Hippocampal formation (tissue), 2 donors: ENCODE results near the gene THSD4.
A peak's percentile ranks its signal among the peaks of the same experiment; 100 is the strongest.
"Not testable (repeated sequence)": the region's sequence is repeated elsewhere in the genome, so short reads cannot be mapped to it uniquely, and the experiment has no call there.

Experiments used
- DNase-seq, 2 donors: peaks; one replicate each; lab custom pipeline; 2025; lab: John Stamatoyannopoulos, UW

Gene THSD4

GRCh38 chr15:71385026-71385425 is 269.8 kb downstream of the THSD4 start:
- no peak for DNase-seq

GRCh38 chr15:71385457-71385856 is 270.2 kb downstream of the THSD4 start:
- DNase-seq, result no peak

GRCh38 chr15:71386005-71386404 is 270.7 kb downstream of the THSD4 start:
- DNase-seq, result no peak

DNA sequence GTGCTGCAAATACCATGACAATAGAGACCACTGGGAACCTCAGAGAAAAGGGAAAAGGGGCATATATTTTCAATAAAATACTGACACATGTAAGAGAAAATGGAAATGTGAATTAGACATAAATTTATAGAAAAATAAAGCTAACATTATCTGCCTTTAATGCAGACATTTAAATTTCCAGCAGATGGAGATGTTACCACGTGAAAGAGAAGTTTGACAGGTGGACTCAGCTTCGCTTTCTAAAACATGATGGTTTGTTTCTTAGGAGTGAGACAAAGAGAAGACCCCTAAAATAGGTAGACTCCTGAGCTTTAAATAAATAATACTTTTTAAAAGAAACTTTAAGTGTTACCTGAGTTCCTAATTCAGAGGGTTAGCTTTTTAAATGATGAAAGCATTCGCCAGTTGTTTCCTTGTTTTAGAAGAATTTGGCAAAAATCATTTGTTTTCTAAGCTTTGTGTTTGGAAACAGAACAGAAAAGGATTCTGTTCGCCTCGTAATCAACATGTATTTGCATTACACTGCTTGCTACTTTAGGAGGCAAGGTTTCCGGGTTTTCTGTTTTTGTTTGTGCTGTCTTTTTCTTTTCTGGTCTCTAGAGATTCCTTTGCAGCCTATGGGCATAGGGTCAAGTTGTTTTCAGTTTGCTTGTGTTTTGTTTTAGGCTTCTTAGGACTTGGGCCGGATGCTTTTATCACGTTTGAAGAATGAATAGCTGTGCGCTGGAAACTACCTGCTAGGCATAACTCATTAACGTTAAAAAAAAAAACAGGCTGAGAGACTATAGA is 271.4 kb downstream of the THSD4 start:
- peak in 1 of 2 donors; percentile 10 for DNase-seq

GRCh38 chr15:71387810-71388209 is 272.5 kb downstream of the THSD4 start:
- DNase-seq, result no peak

DNA sequence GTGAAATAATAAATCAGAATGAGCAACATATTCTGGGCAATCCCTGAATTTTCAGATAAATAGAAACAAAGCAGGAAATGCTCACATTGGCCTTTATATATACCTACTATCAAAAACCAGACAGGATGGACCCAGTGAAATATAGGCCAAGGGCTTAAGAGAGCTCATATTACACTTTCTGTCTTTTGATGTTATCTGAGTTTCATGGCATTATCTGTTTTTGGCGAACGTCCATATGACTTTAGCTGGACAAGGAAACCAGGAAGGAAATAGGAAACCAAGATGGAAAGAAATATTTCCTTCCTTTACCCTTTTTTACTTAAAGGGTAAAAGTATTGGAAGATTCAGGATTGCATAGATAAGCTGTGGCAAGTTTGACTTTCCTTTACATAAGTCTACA is 274.8 kb downstream of the THSD4 start:
- no peak for DNase-seq

DNA sequence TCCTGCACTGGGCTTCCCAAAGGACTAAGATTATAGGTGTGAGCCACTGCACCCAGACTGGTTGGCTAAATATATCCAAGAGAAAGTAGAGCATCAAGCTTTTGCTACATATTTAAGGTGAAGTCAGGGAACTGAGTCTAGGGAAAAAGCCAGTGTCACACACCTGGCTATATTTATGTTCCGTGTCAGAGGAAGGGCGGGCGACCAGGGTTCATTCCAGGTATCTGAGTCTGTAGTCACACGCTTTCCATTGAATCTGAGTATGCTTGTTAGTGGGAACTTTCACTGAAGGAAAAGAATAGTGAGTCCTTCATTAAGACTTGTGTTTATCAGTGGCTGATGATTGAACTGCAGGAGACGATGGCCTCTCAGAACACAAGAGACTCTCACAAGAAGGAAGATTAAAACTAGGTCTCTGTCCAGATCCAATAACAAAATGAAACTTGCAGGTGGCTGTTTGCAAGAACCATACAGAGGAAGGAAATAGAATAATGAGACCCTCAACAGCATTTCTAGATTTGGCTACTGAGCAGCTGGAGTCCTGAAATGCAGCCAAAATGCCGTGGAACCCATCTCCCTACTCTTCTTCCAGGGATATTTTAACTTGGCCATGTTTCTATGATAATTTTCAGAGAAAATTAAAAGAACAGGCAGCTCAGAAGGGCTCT is 276.3 kb downstream of the THSD4 start:
- no peak for DNase-seq

DNA sequence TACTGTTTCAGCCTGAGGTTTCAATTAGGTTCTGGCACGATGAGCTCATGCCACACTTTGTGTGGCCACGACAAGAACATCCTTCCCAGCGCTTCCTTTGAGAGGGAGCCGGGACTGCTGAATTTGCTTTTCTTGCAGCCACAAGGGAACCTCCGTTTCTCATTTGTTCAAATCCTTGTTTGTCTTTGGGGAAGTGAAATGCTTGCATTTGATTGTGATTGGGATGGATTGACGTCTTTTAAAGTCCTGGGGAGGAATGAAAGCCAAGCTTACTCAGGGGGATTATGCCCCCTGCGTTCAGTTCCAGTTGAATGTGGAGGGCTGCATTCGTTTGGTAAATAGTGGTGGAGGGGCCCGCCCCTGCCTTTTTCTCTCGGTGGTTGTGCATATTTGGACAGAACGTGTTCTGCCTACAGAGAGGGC is 277.6 kb downstream of the THSD4 start:
- no peak for DNase-seq

- no peak for DNase-seq
Measured at GRCh38 chr15:71393383-71393782, 278.1 kb downstream of the THSD4 start.

DNA sequence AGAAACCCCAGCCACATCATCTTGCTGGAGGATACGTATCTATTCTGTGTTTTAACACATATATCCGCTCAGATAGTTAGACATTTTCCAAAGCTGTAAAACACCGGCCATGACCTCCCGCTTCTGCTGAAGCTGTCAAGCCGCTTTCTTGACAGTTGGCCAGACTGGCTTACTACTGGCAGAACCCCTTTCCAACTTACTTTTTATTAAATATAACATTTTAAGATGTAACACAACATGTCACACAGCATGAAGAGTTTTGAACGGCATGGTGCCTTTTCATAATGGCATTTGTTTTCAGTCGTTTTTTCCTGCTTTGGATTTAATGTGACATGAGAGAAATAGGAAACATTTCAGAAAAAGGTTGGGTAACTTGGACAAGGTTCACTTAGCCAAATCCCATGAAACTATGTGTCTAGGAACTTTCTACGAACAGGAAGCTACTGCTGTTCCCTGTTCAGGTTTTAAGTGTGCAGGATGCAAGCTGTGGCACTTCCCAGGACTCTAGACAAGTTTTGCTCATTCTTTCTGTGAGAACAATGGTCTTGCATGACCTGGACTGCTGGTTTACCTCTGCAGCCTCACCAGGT is 281.4 kb downstream of the THSD4 start:
- DNase-seq, result no peak

- DNase-seq, result no peak
Measured at GRCh38 chr15:71397377-71397776, 282.1 kb downstream of the THSD4 start.

DNA sequence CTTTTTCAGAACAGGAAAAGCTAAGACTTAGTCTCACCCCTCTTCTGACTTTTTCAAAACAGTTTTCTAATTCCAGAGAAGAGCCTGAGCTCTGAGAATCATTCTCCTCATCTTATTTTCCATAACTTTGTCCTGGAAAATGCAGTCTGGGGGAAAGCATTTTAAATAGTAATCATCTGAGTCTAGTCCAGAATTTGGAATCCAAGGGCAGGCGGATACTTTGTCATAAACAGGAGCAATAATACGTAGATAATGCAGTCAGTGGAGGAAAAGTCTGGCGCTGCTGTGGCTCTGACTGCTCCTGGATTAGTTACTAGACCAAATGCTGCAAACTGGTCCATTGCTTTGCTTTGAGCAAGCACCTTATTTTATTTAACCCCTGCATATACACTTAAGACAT is 285.0 kb downstream of the THSD4 start:
- DNase-seq, result no peak

- not testable (repeated sequence) for DNase-seq
Measured at GRCh38 chr15:71401728-71402127, 286.5 kb downstream of the THSD4 start.

DNA sequence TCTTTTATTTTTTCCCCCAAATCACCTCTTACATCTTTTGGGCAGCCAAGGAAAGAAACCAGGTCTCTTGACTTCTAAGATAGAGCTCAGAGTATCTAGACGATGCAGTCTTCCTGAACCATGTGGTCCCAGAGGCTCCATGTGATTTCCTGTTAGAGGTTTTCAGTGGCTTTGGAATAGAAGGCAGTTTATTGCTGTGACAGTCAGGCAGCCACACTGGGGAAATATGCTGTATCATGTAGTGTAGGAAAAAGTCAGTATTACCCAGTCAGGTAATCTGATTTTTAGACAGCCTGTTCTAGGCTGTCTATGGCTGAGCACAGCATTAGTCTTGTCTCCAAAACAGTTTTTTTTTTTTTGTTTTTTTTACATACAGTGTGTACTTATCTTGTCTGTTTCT is 294.3 kb downstream of the THSD4 start:
- DNase-seq, result no peak

DNA sequence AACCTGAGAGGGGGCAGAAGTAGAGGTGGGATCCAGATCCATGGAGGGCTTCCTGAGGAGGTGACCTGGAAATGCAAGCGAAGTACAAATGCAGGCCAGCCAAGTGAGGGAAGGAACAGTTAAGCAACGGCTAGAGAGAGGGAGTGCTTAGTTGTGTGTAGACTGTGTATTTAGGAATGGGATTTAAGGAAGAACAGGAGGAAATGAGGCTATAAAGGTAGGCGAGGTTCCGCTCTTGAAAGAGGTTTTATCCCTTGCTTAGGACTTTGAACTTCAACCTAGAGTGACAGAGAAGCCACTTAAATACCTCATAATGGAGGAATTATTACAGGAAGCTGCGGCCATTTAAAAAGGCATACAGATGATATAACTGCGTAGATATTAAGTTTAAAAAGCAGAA is 295.1 kb downstream of the THSD4 start:
- no peak for DNase-seq

DNA sequence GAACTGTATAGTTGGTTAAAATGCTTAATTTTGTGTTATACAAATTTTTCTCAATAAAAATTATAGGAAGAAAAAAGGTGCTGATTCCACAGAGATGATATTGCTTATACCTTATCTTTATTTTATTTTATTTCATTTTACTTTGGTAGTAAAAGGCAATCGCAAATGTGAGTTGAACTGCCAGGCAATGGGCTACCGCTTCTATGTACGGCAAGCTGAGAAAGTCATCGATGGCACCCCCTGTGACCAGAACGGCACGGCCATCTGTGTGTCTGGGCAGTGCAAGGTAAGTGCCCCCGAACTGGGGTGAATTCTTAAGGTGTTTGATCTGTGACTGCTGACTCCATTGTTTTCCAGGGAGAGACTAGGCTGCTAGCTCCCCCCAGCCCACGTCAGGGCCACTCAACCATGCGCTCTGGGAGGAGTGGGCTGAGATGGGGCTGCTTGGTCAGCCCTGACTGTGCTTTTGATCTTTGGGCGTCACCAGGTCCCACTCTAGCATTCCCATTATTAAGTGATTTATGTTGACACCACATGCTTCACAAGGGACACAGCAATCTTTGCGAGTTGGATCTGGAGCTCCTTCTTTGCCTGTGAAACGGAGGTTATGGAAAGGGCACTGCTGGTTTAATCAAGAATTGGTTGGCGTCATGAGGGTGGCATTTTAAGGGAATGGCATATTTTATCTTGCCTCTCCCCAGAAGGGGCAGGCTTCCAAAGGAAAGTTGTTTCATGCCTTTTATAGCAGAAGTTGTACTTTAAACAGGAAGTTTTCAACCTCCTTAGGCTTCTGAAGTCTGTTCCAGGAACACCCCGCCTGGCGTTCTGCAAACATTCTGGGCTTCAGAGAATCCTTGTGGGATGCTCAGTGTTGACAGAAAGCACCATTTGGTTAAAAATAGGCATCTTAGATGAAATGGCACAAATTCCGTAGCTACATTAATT is 296.5 kb downstream of the THSD4 start:
- peak in 1 of 2 donors; percentile 37 for DNase-seq

DNA sequence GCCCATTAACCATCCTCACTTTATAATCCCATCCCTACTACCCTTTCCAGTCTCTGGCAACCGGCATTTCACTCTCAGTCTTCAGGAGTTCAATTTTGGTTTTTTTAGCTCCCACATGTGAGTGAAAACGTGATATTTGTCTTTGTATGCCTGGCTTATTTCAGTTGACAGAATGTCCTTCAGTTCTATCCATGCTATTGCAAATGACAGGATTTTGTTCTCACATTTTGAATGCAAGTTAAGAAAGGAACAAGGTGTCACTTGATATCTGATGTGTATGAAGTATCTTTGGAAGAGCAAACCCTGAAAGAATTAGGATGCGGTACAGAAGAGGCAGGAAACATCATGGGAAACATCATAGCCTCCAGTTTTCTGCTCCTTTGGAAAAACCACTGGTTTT is 298.1 kb downstream of the THSD4 start:
- DNase-seq, result no peak

GRCh38 chr15:71414853-71415252 is 299.6 kb downstream of the THSD4 start:
- peak in 1 of 2 donors; percentile 37 for DNase-seq

- DNase-seq, result no peak
Measured at GRCh38 chr15:71422530-71423259, 307.4 kb downstream of the THSD4 start.

DNA sequence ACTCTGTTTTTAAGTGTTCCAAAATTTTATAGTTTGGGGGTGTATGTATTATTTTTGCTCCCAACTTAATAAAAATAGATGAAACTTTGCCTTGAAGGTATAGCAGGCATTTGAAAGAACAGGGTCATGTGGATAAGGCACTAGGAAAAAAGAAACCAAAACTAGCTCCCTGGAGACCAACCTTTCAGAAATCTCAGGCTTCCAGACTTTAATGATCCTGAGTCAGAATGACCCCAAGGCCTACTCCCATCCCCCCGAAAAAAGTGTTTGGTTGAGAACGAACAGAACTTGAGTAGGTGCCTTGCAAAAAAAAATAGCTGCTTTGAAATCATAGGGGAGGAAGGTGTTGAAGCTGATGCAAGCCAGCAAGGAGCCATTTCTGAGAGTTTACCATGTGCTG is 309.5 kb downstream of the THSD4 start:
- DNase-seq, result no peak

DNA sequence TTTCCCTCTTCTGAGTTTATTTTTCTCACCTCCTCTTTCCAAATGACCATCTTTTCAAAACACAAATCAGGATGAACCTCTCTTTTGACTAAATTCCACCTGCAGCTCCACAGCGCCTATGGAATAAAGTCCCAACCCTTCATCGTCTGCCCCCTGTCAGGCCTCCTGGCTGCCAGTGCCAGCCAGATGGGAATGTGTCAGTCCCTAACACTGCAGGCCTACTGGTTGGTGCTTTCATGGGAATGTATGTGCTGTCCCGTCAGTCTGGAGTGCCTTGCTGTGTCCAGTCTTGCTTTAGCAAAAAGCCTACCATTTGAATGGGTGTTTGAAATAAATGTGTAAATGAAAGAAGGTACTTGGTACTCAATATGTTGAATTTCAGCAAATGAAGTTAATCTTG is 310.1 kb downstream of the THSD4 start:
- no peak for DNase-seq
